ENCODE results near the gene CDK17.
"Not testable (repeated sequence)": the region's sequence is repeated elsewhere in the genome, so short reads cannot be mapped to it uniquely, and the experiment has no call there.

The CDK17 gene

GRCh38 chr12:96416033-96416799 lies 16.0 kb upstream of the CDK17 start:
- no peak for DNase-seq

- DNase-seq, result no peak
Observed at GRCh38 chr12:96414637-96415036, 14.4 kb upstream of the CDK17 start.

- no peak for DNase-seq
Observed at GRCh38 chr12:96412431-96412830, 12.2 kb upstream of the CDK17 start.

- DNase-seq, result no peak
Observed at GRCh38 chr12:96409731-96410130, 9.5 kb upstream of the CDK17 start.

GRCh38 chr12:96408993-96409392 lies 8.8 kb upstream of the CDK17 start:
- DNase-seq, result no peak

GRCh38 chr12:96407429-96408097 lies 7.3 kb upstream of the CDK17 start:
- DNase-seq, result not testable (repeated sequence)

GRCh38 chr12:96404696-96405095 lies 4.5 kb upstream of the CDK17 start:
- no peak for DNase-seq

- DNase-seq, result no peak
Observed at GRCh38 chr12:96403870-96404269, 3.6 kb upstream of the CDK17 start.

GRCh38 chr12:96402522-96402921 lies 2.3 kb upstream of the CDK17 start:
- not testable (repeated sequence) for DNase-seq

GRCh38 chr12:96402061-96402460 lies 1.8 kb upstream of the CDK17 start:
- DNase-seq, result no peak

GRCh38 chr12:96401076-96401871 lies 1.0 kb upstream of the CDK17 start:
- DNase-seq, result peak; percentile 55

GRCh38 chr12:96400631-96401075 lies 414 bp upstream of the CDK17 start:
- no peak for DNase-seq

GRCh38 chr12:96399120-96399918 lies 920 bp downstream of the CDK17 start:
- DNase-seq, result no peak

- no peak for DNase-seq
Observed at GRCh38 chr12:96398424-96399119, 1.7 kb downstream of the CDK17 start.

GRCh38 chr12:96397756-96398423 lies 2.3 kb downstream of the CDK17 start:
- DNase-seq, result no peak

GRCh38 chr12:96396914-96397313 lies 3.3 kb downstream of the CDK17 start:
- no peak for DNase-seq

GRCh38 chr12:96396209-96396608 lies 4.0 kb downstream of the CDK17 start:
- DNase-seq, result no peak

GRCh38 chr12:96395236-96395635 lies 5.0 kb downstream of the CDK17 start:
- DNase-seq, result no peak

GRCh38 chr12:96393229-96393628 lies 7.0 kb downstream of the CDK17 start:
- not testable (repeated sequence) for DNase-seq

GRCh38 chr12:96392397-96392796 lies 7.8 kb downstream of the CDK17 start:
- no peak for DNase-seq

- no peak for DNase-seq
Observed at GRCh38 chr12:96387981-96388380, 12.3 kb downstream of the CDK17 start.

- no peak for DNase-seq
Observed at GRCh38 chr12:96386794-96387193, 13.4 kb downstream of the CDK17 start.
